DND-41 (cell line): ENCODE results near the gene DLX5.

Experiments used
- CTCF ChIP-seq: IDR thresholded peaks from 2 replicates; pipeline ENCODE4 v1.5.1; 2012; ENCODE audit warnings: borderline replicate concordance, low read length, moderate library complexity, mild to moderate bottlenecking; ENCODE audit not compliant: poor library complexity, severe bottlenecking; ENCODE audit errors: extremely low read depth
- EZH2 ChIP-seq: IDR thresholded peaks from 3 replicates; pipeline ENCODE4 v1.6.1; 2012; ENCODE audit warnings: borderline replicate concordance, low read depth, mild to moderate bottlenecking, moderate library complexity, low read length, inconsistent platforms; ENCODE audit not compliant: severe bottlenecking

DNA sequence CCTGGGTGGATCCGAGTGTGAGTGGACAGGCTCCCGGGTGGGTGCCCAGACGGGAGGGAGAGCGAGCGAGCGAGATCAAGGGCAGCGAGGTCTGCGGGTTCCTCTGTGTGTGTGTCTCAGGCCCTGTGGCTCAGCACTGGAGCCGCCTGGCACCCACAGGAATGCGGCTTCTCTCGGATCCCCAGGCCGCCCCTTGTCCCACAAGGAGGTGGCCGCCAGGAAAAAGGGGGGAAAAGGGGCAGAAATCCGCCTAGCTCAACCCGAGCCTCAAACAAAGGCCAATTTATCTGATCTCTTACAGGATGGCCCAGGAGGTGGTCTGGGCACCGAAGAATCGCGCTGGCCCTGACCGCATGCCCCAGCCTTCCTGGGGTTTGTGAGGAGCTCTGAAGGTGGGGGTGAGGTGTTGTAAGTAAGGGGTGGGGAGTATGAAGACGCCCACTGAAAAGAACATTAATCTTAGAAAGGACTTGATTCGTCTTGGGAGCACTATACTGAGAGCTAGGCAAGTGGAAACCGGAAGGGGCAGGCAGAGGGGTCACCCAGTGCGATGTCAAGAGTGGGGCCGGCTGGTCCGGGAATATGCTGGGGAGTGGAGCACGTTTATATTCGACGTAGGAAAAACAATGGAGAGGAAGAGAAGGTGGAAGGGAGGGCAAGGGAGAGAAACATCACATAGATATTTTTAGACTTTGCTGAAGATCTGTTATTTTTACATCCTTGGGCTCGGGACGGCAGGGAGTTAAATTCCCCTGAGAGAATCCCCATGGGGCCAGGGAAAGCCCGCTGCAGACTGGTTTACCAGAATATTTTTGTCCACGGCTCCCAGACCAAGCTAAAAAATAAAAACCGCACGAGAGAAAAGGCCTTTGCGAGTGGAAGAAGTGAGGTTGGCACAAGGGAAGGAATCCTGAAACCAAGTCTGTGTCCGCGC lies 7.2 kb downstream of the DLX5 start:
- TF ChIP-seq CTCF = no peak
- no peak for TF ChIP-seq EZH2
